Lower lobe of right lung (tissue), 2 donors: Measurements from ENCODE around the gene TEX101. TPM values are rescaled to one million over a fixed set of nuclear protein-coding genes. Genes with fewer than 3 reads are reported as not detected.
"Not testable (repeated sequence)": the region's sequence is repeated elsewhere in the genome, so short reads cannot be mapped to it uniquely, and the experiment has no call there.

Experiments used
- ATAC-seq, 2 donors: fragments of 200-7000 bp; cut with Tn5 transposase; one replicate each; pipeline ENCODE4 v1.9.1; 2020 to 2022; ENCODE audit warnings: mild to moderate bottlenecking in 2 of 2, moderate library complexity in 2 of 2
- DNase-seq: peaks from one replicate; pipeline ENCODE4 v3.0.0-alpha.2; 2020
- H3K27ac ChIP-seq: fragments of 200-600 bp; one replicate; pipeline ENCODE4 v1.8.0; 2022
- H3K27me3 ChIP-seq: fragments of 200-600 bp; one replicate; pipeline ENCODE4 v1.8.0; 2022; ENCODE audit warnings: low read depth
- H3K36me3 ChIP-seq: fragments of 200-600 bp; one replicate; pipeline ENCODE4 v1.8.0; 2022; ENCODE audit warnings: mild to moderate bottlenecking
- H3K4me1 ChIP-seq: fragments of 200-600 bp; one replicate; pipeline ENCODE4 v1.8.0; 2022
- H3K4me3 ChIP-seq: fragments of 200-600 bp; one replicate; pipeline ENCODE4 v1.8.0; 2022; ENCODE audit warnings: mild to moderate bottlenecking
- H3K9me3 ChIP-seq: fragments of 200-600 bp; one replicate; pipeline ENCODE4 v1.8.0; 2022
- CTCF ChIP-seq: fragments of 200-600 bp; IDR thresholded peaks from one replicate; pipeline ENCODE4 v1.8.0; 2022; ENCODE audit warnings: antibody characterized with exemption, mild to moderate bottlenecking
- intact Hi-C: fragments of 100-400 bp; cut with DNase I; formaldehyde crosslinking; loops from one replicate; pipeline ENCODE4 v1.11.0; 2022
- long read RNA-seq: library from polyadenylated mRNA; unstranded; transcript quantifications from one replicate; pipeline ENCODE4 v2.0.0, GENCODE V29; 2021
- total RNA-seq: library from RNA; stranded (reverse); fragmentation: NEBNext Ultra II Directional; extraction: Animal tissue kit (Norgen Biotek cat#: 25700); gene quantifications from one replicate; pipeline ENCODE4 v1.2.1, GENCODE V29; 2021
- donor health status: DM: no; HTN: yes; CAD: no; lungs with severe emphysema.

TEX101 gene
- not detected for total RNA-seq
- long read RNA-seq = 0 reads

GRCh38 chr19:43414554-43414953, at the start of gene TEX101:
TSS of gene TEX101 (plus strand) at chr19:43414890. CDS start at chr19:43415920, 1,030 bp downstream.
- intact Hi-C loops = no loop called here

DNA sequence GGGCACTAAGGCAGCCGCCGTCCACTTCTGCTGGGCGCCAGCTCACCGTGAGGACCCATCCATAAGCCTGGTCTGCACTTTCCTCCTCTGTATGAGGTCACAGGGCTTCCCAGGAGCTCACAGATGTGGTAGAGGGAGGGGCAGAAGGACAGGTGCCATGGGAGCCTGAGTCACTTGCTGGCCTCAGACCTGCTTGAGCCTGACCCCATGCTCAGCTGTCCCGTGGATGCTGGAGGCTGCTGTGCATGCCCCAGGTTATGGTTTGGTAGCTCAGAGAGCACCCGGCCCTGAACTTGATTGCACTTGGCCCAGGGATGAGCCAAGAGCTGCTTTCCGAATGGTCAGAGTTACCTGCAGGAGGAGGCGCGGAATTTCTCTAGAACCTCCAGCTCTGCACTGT, 49.0 kb upstream of the TEX101 start:
- H3K27me3 ChIP-seq = not testable (repeated sequence)

More at GRCh38 chr19:43414554-43414953, at the start of gene TEX101:
- Histone ChIP-seq H3K4me1 (no peaks in the 10 kb centered on the region), H3K9me3 (no peaks in the 10 kb centered on the region), H3K27ac (no peak within 1 kb of the TSS), H3K36me3 (no peaks in the 10 kb centered on the region), H3K27me3 (no peaks in the 10 kb centered on the region), H3K4me3 (no peak within 1 kb of the TSS)
- no peak for TF ChIP-seq CTCF
- ATAC-seq (no peak), DNase-seq (no peak)

DNA sequence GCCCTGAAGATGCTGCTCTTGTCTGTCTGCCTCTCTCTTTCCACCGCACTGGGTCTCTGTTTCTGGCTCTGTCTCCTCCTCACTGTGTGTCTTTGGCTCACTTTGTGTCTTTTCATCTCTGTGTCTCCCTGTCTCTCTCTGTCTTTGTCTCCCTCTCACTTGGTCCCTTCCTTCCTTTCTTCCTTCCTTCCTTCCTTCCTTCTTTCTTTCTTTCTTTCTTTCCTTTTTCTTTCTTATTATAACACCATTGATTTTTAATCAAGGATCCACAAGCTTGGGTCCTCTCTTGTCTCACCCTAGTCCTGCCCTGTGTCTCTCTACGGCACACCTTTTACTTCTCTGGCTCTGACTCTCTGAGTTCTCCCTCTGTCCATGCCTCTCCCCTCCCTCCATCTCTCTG, 46.9 kb upstream of the TEX101 start:
- TF ChIP-seq CTCF = no peak
- no peaks in the 10 kb centered on the region for H3K4me1 ChIP-seq
- no peak for DNase-seq
- H3K36me3 ChIP-seq = no peaks in the 10 kb centered on the region
- no peaks in the 10 kb centered on the region for H3K9me3 ChIP-seq
- no peak overlapping the region for H3K27ac ChIP-seq
- ATAC-seq = no peak
- H3K4me3 ChIP-seq = no peak overlapping the region
- intact Hi-C loops = no loop called here
- no peaks in the 10 kb centered on the region for H3K27me3 ChIP-seq

More for the DNA sequence above, 49.0 kb upstream of the TEX101 start:
- H3K27ac ChIP-seq, H3K4me1 ChIP-seq, H3K36me3 ChIP-seq, H3K9me3 ChIP-seq, H3K4me3 ChIP-seq, ATAC-seq, intact Hi-C loops, DNase-seq: not testable (repeated sequence)

DNA sequence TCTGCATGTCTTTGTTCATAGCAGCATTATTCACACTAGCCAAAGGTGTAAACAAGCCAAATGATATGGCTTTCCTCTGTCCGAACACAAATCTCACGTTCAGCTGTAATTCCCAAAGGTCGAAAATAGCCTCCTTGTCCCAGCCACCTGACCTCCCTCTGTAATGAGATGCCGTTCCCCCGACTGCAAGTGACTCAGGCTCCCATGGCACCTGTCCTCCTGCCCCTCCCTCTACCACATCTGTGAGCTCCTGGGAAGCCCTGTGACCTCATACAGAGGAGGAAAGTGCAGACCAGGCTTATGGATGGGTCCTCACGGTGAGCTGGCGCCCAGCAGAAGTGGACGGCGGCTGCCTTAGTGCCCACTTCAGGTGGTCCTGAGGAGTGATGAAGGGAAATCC, 45.8 kb upstream of the TEX101 start:
- H3K9me3 ChIP-seq, H3K36me3 ChIP-seq, intact Hi-C loops, H3K27me3 ChIP-seq, H3K4me1 ChIP-seq, ATAC-seq, H3K27ac ChIP-seq, DNase-seq, H3K4me3 ChIP-seq: not testable (repeated sequence)

- no peaks in the 10 kb centered on the region for H3K27me3 ChIP-seq
- no peak overlapping the region for H3K4me3 ChIP-seq
- TF ChIP-seq CTCF = no peak
- no peaks in the 10 kb centered on the region for H3K36me3 ChIP-seq
- DNase-seq (no peak), ATAC-seq (no peak)
- intact Hi-C loops = no loop called here
- H3K4me1 ChIP-seq = no peaks in the 10 kb centered on the region
- no peak overlapping the region for H3K27ac ChIP-seq
- no peaks in the 10 kb centered on the region for H3K9me3 ChIP-seq
Observed at GRCh38 chr19:43371909-43372308, 42.8 kb upstream of the TEX101 start.

DNA sequence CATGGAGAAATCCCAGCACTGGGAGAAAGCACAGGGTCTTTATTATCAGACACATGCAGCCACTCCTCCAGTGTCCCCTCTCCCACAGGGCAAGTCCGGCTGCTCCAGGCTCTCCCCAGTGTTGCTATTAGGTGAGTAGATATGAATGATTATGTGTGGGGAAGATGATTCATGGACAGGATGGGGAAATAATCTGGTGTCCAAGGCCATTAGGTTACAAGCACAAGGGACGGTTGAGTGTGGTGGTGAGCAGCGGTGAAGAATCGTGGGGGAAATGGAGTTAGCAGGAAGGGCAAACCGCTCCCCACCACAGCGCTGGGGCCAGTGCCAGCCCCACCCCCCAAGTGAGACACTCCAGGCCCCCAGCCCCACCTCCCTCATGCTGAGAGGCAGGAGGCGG, 42.2 kb upstream of the TEX101 start:
- no peaks in the 10 kb centered on the region for H3K4me1 ChIP-seq
- intact Hi-C loops = no loop called here
- TF ChIP-seq CTCF = no peak
- no peaks in the 10 kb centered on the region for H3K27me3 ChIP-seq
- no peak for ATAC-seq
- no peaks in the 10 kb centered on the region for H3K9me3 ChIP-seq
- H3K4me3 ChIP-seq = no peak overlapping the region
- no peaks in the 10 kb centered on the region for H3K36me3 ChIP-seq
- no peak overlapping the region for H3K27ac ChIP-seq
- DNase-seq = no peak

- H3K9me3 ChIP-seq, H3K27me3 ChIP-seq, H3K4me3 ChIP-seq, H3K27ac ChIP-seq, ATAC-seq, DNase-seq, intact Hi-C loops, H3K36me3 ChIP-seq, H3K4me1 ChIP-seq: not testable (repeated sequence)
Observed at GRCh38 chr19:43377624-43378023, 37.1 kb upstream of the TEX101 start.
